Panc1 (cell line): Measurements from ENCODE around the gene TADA1.

Experiments
- CTCF ChIP-seq: fragments of 450-650 bp; IDR thresholded peaks from 2 replicates; pipeline ENCODE4 v1.5.1; 2017; ENCODE audit warnings: mild to moderate bottlenecking
- POLR2AphosphoS5 ChIP-seq: IDR thresholded peaks from 2 replicates; pipeline ENCODE4 v1.6.1; 2012; ENCODE audit warnings: mild to moderate bottlenecking, low read depth, low read length, moderate library complexity
- TCF7L2 ChIP-seq: IDR thresholded peaks from 2 replicates; pipeline ENCODE4 v1.6.1; 2011; ENCODE audit warnings: mild to moderate bottlenecking, low read depth, low read length, inconsistent platforms

DNA sequence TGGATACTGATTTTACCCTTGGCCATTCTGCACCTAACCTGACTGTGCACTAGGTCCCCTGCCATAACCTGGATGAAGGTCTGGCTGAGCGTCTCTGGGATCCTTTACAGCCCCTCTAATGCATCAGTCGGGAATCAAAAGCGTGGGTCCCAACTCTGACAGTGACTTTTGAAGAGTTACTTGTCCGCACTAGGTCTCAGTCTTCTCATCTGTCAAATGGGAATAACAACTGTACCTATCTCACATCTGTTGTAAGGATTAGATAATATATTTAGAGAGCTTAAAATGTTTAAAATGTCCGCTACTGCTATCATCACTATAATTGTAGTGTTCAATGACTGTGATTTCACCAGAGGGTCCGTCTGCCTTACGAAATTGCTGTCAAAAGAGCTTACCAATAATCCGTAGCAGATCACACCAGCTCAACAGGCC, 746 bp downstream of the TADA1 start:
- TF ChIP-seq CTCF (no peak), TCF7L2 (no peak), POLR2AphosphoS5 (no peak)
